ENCODE data around the gene LUZP1.

LUZP1 gene

GRCh38 chr1:23148084-23148483 is 20.6 kb downstream of the LUZP1 start:
- no peaks in the 10 kb centered on the region for H3K9me3 ChIP-seq (ENCODE audit: control insufficient read depth, low read length)
- no peak overlapping the region for H3K9ac ChIP-seq (ENCODE audit: low read length)
- DNase-seq (ENCODE audit: low read depth), result peak; percentile 29
- peaks cover 18% of the 10 kb centered on the region for H3K4me1 ChIP-seq (ENCODE audit: control insufficient read depth, insufficient read depth, low read length)
- no peaks in the 10 kb centered on the region for H3K27me3 ChIP-seq (replicated peaks; ENCODE audit: control insufficient read depth, insufficient read depth, low read length)
- H3K4me3 ChIP-seq (ENCODE audit: low read length), result no peak overlapping the region
- H3K36me3 ChIP-seq (ENCODE audit: control insufficient read depth, insufficient read depth, low read length, severe bottlenecking), result no peaks in the 10 kb centered on the region

- Histone ChIP-seq H3K36me3 (ENCODE audit: control insufficient read depth, insufficient read depth, low read length, severe bottlenecking) (no peaks in the 10 kb centered on the region), H3K9me3 (ENCODE audit: control insufficient read depth, low read length) (no peaks in the 10 kb centered on the region), H3K4me1 (ENCODE audit: control insufficient read depth, insufficient read depth, low read length) (no peaks in the 10 kb centered on the region), H3K4me3 (ENCODE audit: low read length) (no peak overlapping the region), H3K27me3 (replicated peaks; ENCODE audit: control insufficient read depth, insufficient read depth, low read length) (no peaks in the 10 kb centered on the region), H3K9ac (ENCODE audit: low read length) (no peak overlapping the region)
- no peak for DNase-seq (ENCODE audit: low read depth)
These were observed 27.6 kb downstream of the LUZP1 start for GRCh38 chr1:23140940-23141596.

GRCh38 chr1:23135268-23135667 is 33.4 kb downstream of the LUZP1 start:
- H3K9ac ChIP-seq (ENCODE audit: low read length), result no peak overlapping the region
- DNase-seq (ENCODE audit: low read depth), result no peak
- no peaks in the 10 kb centered on the region for H3K4me1 ChIP-seq (ENCODE audit: control insufficient read depth, insufficient read depth, low read length)
- H3K36me3 ChIP-seq (ENCODE audit: control insufficient read depth, insufficient read depth, low read length, severe bottlenecking), result peaks cover 3% of the 10 kb centered on the region
- H3K9me3 ChIP-seq (ENCODE audit: control insufficient read depth, low read length), result no peaks in the 10 kb centered on the region
- H3K4me3 ChIP-seq (ENCODE audit: low read length), result no peak overlapping the region
- no peaks in the 10 kb centered on the region for H3K27me3 ChIP-seq (replicated peaks; ENCODE audit: control insufficient read depth, insufficient read depth, low read length)

- no peak overlapping the region for H3K9ac ChIP-seq (ENCODE audit: low read length)
- no peak overlapping the region for H3K4me3 ChIP-seq (ENCODE audit: low read length)
- no peaks in the 10 kb centered on the region for H3K9me3 ChIP-seq (ENCODE audit: control insufficient read depth, low read length)
- H3K27me3 ChIP-seq (replicated peaks; ENCODE audit: control insufficient read depth, insufficient read depth, low read length), result no peaks in the 10 kb centered on the region
- no peak for DNase-seq (ENCODE audit: low read depth)
- peaks cover 3% of the 10 kb centered on the region for H3K36me3 ChIP-seq (ENCODE audit: control insufficient read depth, insufficient read depth, low read length, severe bottlenecking)
- peaks cover 7% of the 10 kb centered on the region for H3K4me1 ChIP-seq (ENCODE audit: control insufficient read depth, insufficient read depth, low read length)
These were observed 34.6 kb downstream of the LUZP1 start for GRCh38 chr1:23134055-23134454.

GRCh38 chr1:23133587-23133986 is 35.1 kb downstream of the LUZP1 start:
- Histone ChIP-seq H3K4me1 (ENCODE audit: control insufficient read depth, insufficient read depth, low read length) (peaks cover 7% of the 10 kb centered on the region), H3K27me3 (replicated peaks; ENCODE audit: control insufficient read depth, insufficient read depth, low read length) (no peaks in the 10 kb centered on the region), H3K9ac (ENCODE audit: low read length) (no peak overlapping the region), H3K9me3 (ENCODE audit: control insufficient read depth, low read length) (no peaks in the 10 kb centered on the region), H3K4me3 (ENCODE audit: low read length) (no peak overlapping the region), H3K36me3 (ENCODE audit: control insufficient read depth, insufficient read depth, low read length, severe bottlenecking) (peaks cover 3% of the 10 kb centered on the region)
- no peak for DNase-seq (ENCODE audit: low read depth)

GRCh38 chr1:23132033-23132432 is 36.6 kb downstream of the LUZP1 start:
- Histone ChIP-seq H3K27me3 (replicated peaks; ENCODE audit: control insufficient read depth, insufficient read depth, low read length) (no peaks in the 10 kb centered on the region), H3K9me3 (ENCODE audit: control insufficient read depth, low read length) (no peaks in the 10 kb centered on the region), H3K4me1 (ENCODE audit: control insufficient read depth, insufficient read depth, low read length) (peaks cover 11% of the 10 kb centered on the region), H3K36me3 (ENCODE audit: control insufficient read depth, insufficient read depth, low read length, severe bottlenecking) (peaks cover 3% of the 10 kb centered on the region), H3K4me3 (ENCODE audit: low read length) (no peak overlapping the region), H3K9ac (ENCODE audit: low read length) (no peak overlapping the region)
- no peak for DNase-seq (ENCODE audit: low read depth)

GRCh38 chr1:23129846-23130245 is 38.8 kb downstream of the LUZP1 start:
- DNase-seq (ENCODE audit: low read depth), result no peak
- no peaks in the 10 kb centered on the region for H3K27me3 ChIP-seq (replicated peaks; ENCODE audit: control insufficient read depth, insufficient read depth, low read length)
- no peak overlapping the region for H3K9ac ChIP-seq (ENCODE audit: low read length)

GRCh38 chr1:23126801-23127200 is 41.9 kb downstream of the LUZP1 start:
- H3K9me3 ChIP-seq (ENCODE audit: control insufficient read depth, low read length), result no peaks in the 10 kb centered on the region
- H3K36me3 ChIP-seq (ENCODE audit: control insufficient read depth, insufficient read depth, low read length, severe bottlenecking), result no peaks in the 10 kb centered on the region
- peaks cover 52% of the 10 kb centered on the region for H3K4me1 ChIP-seq (ENCODE audit: control insufficient read depth, insufficient read depth, low read length)
- peak overlapping the region; percentile 32 for H3K9ac ChIP-seq (ENCODE audit: low read length)
- H3K27me3 ChIP-seq (replicated peaks; ENCODE audit: control insufficient read depth, insufficient read depth, low read length), result no peaks in the 10 kb centered on the region
- peak; percentile 57 for DNase-seq (ENCODE audit: low read depth)
- peak overlapping the region; percentile 45 for H3K4me3 ChIP-seq (ENCODE audit: low read length)

More at GRCh38 chr1:23129846-23130245, 38.8 kb downstream of the LUZP1 start:
- H3K4me1 ChIP-seq (ENCODE audit: control insufficient read depth, insufficient read depth, low read length), result peaks cover 31% of the 10 kb centered on the region
- no peaks in the 10 kb centered on the region for H3K9me3 ChIP-seq (ENCODE audit: control insufficient read depth, low read length)
- H3K36me3 ChIP-seq (ENCODE audit: control insufficient read depth, insufficient read depth, low read length, severe bottlenecking), result peaks cover 3% of the 10 kb centered on the region
- H3K4me3 ChIP-seq (ENCODE audit: low read length), result no peak overlapping the region

- peaks cover 55% of the 10 kb centered on the region for H3K4me1 ChIP-seq (ENCODE audit: control insufficient read depth, insufficient read depth, low read length)
- H3K4me3 ChIP-seq (ENCODE audit: low read length), result peak overlapping the region; percentile 45
- peak overlapping the region; percentile 32 for H3K9ac ChIP-seq (ENCODE audit: low read length)
- DNase-seq (ENCODE audit: low read depth), result no peak
- H3K36me3 ChIP-seq (ENCODE audit: control insufficient read depth, insufficient read depth, low read length, severe bottlenecking), result no peaks in the 10 kb centered on the region
- no peaks in the 10 kb centered on the region for H3K27me3 ChIP-seq (replicated peaks; ENCODE audit: control insufficient read depth, insufficient read depth, low read length)
- no peaks in the 10 kb centered on the region for H3K9me3 ChIP-seq (ENCODE audit: control insufficient read depth, low read length)
These were observed 42.5 kb downstream of the LUZP1 start for GRCh38 chr1:23126200-23126599.

GRCh38 chr1:23125489-23125888 is 43.2 kb downstream of the LUZP1 start:
- no peaks in the 10 kb centered on the region for H3K27me3 ChIP-seq (replicated peaks; ENCODE audit: control insufficient read depth, insufficient read depth, low read length)

GRCh38 chr1:23124259-23125026 is 44.2 kb downstream of the LUZP1 start:
- H3K9me3 ChIP-seq (ENCODE audit: control insufficient read depth, low read length), result no peaks in the 10 kb centered on the region
- H3K36me3 ChIP-seq (ENCODE audit: control insufficient read depth, insufficient read depth, low read length, severe bottlenecking), result no peaks in the 10 kb centered on the region
- H3K27me3 ChIP-seq (replicated peaks; ENCODE audit: control insufficient read depth, insufficient read depth, low read length), result no peaks in the 10 kb centered on the region

More at GRCh38 chr1:23125489-23125888, 43.2 kb downstream of the LUZP1 start:
- no peak for DNase-seq (ENCODE audit: low read depth)
- H3K9ac ChIP-seq (ENCODE audit: low read length), result peak overlapping the region; percentile 32
- H3K9me3 ChIP-seq (ENCODE audit: control insufficient read depth, low read length), result no peaks in the 10 kb centered on the region
- peaks cover 55% of the 10 kb centered on the region for H3K4me1 ChIP-seq (ENCODE audit: control insufficient read depth, insufficient read depth, low read length)
- no peak overlapping the region for H3K4me3 ChIP-seq (ENCODE audit: low read length)
- no peaks in the 10 kb centered on the region for H3K36me3 ChIP-seq (ENCODE audit: control insufficient read depth, insufficient read depth, low read length, severe bottlenecking)

More at GRCh38 chr1:23124259-23125026, 44.2 kb downstream of the LUZP1 start:
- no peak for DNase-seq (ENCODE audit: low read depth)
- Histone ChIP-seq H3K4me3 (ENCODE audit: low read length) (no peak overlapping the region), H3K9ac (ENCODE audit: low read length) (no peak overlapping the region), H3K4me1 (ENCODE audit: control insufficient read depth, insufficient read depth, low read length) (peaks cover 55% of the 10 kb centered on the region)
